Measurements from ENCODE around the gene FHAD1. TPM values are rescaled to one million over a fixed set of nuclear protein-coding genes. Genes with fewer than 3 reads are reported as not detected.

FHAD1 gene
- total and polyA plus RNA-seq, 2 of the 13 experiments (the other 11 are each of a cell fraction or from before 2014, with no cell fraction given): not detected

- peak; percentile 64; the same call in 1 of the 2 replicates for TF ChIP-seq KDM6A (CRISPR knock-in tag; IDR thresholded peaks at IDR 0.05; ENCODE audit: low read depth)
- TF ChIP-seq ZNF766 (CRISPR knock-in tag; IDR thresholded peaks at IDR 0.05; ENCODE audit: borderline replicate concordance): no peak
- no peak for TF ChIP-seq ZNF784 (CRISPR knock-in tag; IDR thresholded peaks at IDR 0.05; ENCODE audit: borderline replicate concordance)
- TF ChIP-seq ZNF253 (CRISPR knock-in tag; IDR thresholded peaks at IDR 0.05; ENCODE audit: borderline replicate concordance): no peak
- TF ChIP-seq ATRX (CRISPR knock-in tag; IDR thresholded peaks at IDR 0.05; ENCODE audit: borderline replicate concordance): no peak
- TF ChIP-seq CSRNP2 (CRISPR knock-in tag; conservative IDR thresholded peaks at IDR 0.05; ENCODE audit: low read depth): no peak
- peak; percentile 36; the same call in 1 of the 2 replicates for TF ChIP-seq ELF1 (CRISPR knock-in tag; IDR thresholded peaks at IDR 0.05)
- TF ChIP-seq GABPB1 (CRISPR knock-in tag; IDR thresholded peaks at IDR 0.05): no peak
- TF ChIP-seq ZFX (CRISPR knock-in tag; IDR thresholded peaks at IDR 0.05; ENCODE audit: low read depth): no peak
- TF ChIP-seq ZNF710 (CRISPR knock-in tag; IDR thresholded peaks at IDR 0.05; ENCODE audit: borderline replicate concordance): peak; percentile 84
- TF ChIP-seq ZNF383 (CRISPR knock-in tag; IDR thresholded peaks at IDR 0.05; ENCODE audit: borderline replicate concordance): no peak
- TF ChIP-seq THAP9 (CRISPR knock-in tag; IDR thresholded peaks at IDR 0.05; ENCODE audit: borderline replicate concordance): no peak
- TF ChIP-seq MED1 (CRISPR knock-in tag; IDR thresholded peaks at IDR 0.05): peak; percentile 54; the same call in 1 of the 2 replicates
- TF ChIP-seq ZSCAN25 (CRISPR knock-in tag; IDR thresholded peaks at IDR 0.05): peak; percentile 92
- no peak for TF ChIP-seq ATM (IDR thresholded peaks at IDR 0.05; ENCODE audit: borderline replicate concordance)
- peak; percentile 70 for TF ChIP-seq SAP130 (CRISPR knock-in tag; IDR thresholded peaks at IDR 0.05; ENCODE audit: low read depth)
- TF ChIP-seq ZNF746 (CRISPR knock-in tag; IDR thresholded peaks at IDR 0.05): peak; percentile 47; the same call in 1 of the 2 replicates
- TF ChIP-seq TBL1XR1 (IDR thresholded peaks at IDR 0.05; ENCODE audit: borderline replicate concordance, low read length, partially characterized antibody): no peak
- no peak for TF ChIP-seq ARHGAP35 (CRISPR knock-in tag; IDR thresholded peaks at IDR 0.05; ENCODE audit: borderline replicate concordance)
- no peak for TF ChIP-seq KDM5A (IDR thresholded peaks at IDR 0.05; ENCODE audit: borderline replicate concordance, low read length)
- no peak for TF ChIP-seq ZNF569 (CRISPR knock-in tag; IDR thresholded peaks at IDR 0.05; ENCODE audit: borderline replicate concordance)
- TF ChIP-seq ZNF792 (CRISPR knock-in tag; IDR thresholded peaks at IDR 0.05): peak; percentile 14; the same call in 1 of the 2 replicates
- TF ChIP-seq NR3C1 (CRISPR knock-in tag; IDR thresholded peaks at IDR 0.05): no peak
- no peak for TF ChIP-seq SRF (IDR thresholded peaks at IDR 0.05; ENCODE audit: low read depth, low read length)
Measured at GRCh38 chr1:15206418-15207030, 40.5 kb upstream of the FHAD1 start (continued).

Measured in HepG2 (cell line).